OCI-LY3 (cell line): Measurements from ENCODE around the gene CKAP5.

Experiments
- H2AFZ ChIP-seq: fragments of 200-600, 300-600 bp; shearing (Covaris generic); 2 replicates; pipeline ENCODE4 v1.6.0; 2014; ENCODE audit warnings: antibody characterized with exemption, low read depth, low read length
- H3K27ac ChIP-seq: fragments of 200-600, 300-600 bp; sonication (generic); 2 replicates; pipeline ENCODE4 v1.5.1; 2014; ENCODE audit warnings: mild to moderate bottlenecking, low read length, moderate library complexity, mixed read lengths
- H3K27me3 ChIP-seq: fragments of 200-600, 300-600 bp; sonication (generic); 2 replicates; pipeline ENCODE4 v1.6.1; 2014; ENCODE audit warnings: low read depth, low read length, mixed read lengths
- H3K36me3 ChIP-seq: fragments of 200-600, 300-600 bp; sonication (generic); replicated peaks from 2 replicates; pipeline ENCODE3; 2014; ENCODE audit warnings: low read depth, low read length, mixed read lengths
- H3K4me1 ChIP-seq: fragments of 300-600, 200-600 bp; sonication (generic); 2 replicates; pipeline ENCODE4 v1.6.1; 2014; ENCODE audit warnings: low read length, mixed read lengths
- H3K4me2 ChIP-seq: fragments of 200-600, 300-600 bp; sonication (generic); 2 replicates; pipeline ENCODE4 v1.6.1; 2014; ENCODE audit warnings: low read length, mixed read lengths
- H3K4me3 ChIP-seq: fragments of 300-600, 200-600 bp; sonication (generic); 2 replicates; pipeline ENCODE4 v1.5.1; 2014; ENCODE audit warnings: antibody characterized with exemption, mild to moderate bottlenecking, low read length, moderate library complexity
- H3K79me2 ChIP-seq: fragments of 300-600, 200-600 bp; shearing (Covaris generic); 2 replicates; pipeline ENCODE4 v1.6.1; 2014; ENCODE audit warnings: mild to moderate bottlenecking, low read length, mixed read lengths
- H3K9ac ChIP-seq: fragments of 300-600, 200-600 bp; shearing (Covaris generic); 2 replicates; pipeline ENCODE4 v1.6.0; 2014; ENCODE audit warnings: mild to moderate bottlenecking, low read length, moderate library complexity
- H3K9me3 ChIP-seq: fragments of 200-600, 300-600 bp; shearing (Covaris generic); 2 replicates; pipeline ENCODE4 v1.6.1; 2014; ENCODE audit warnings: low read length, mixed read lengths; ENCODE audit not compliant: insufficient read depth
- H4K20me1 ChIP-seq: fragments of 200-600, 300-600 bp; sonication (generic); 2 replicates; pipeline ENCODE4 v1.6.1; 2016; ENCODE audit warnings: low read length, mixed read lengths; ENCODE audit not compliant: insufficient read depth
- EZH2phosphoT487 ChIP-seq: fragments of 200-600 bp; shearing (Covaris generic); IDR thresholded peaks from 2 replicates; pipeline ENCODE4 v1.6.1; 2018; ENCODE audit warnings: antibody characterized with exemption, mixed run types, low read depth
- TF ChIP-seq, protein P1 (sequence below): fragments of 200-600, 300-600 bp; sonication (generic); IDR thresholded peaks from 2 replicates; pipeline ENCODE4 v1.5.1; 2014; ENCODE audit warnings: antibody characterized with exemption, low read length, low read depth

The CKAP5 gene

GRCh38 chr11:46849631-46850030 lies 3.6 kb upstream of the CKAP5 start:
- no peak overlapping the region for H2AFZ ChIP-seq
- H3K9me3 ChIP-seq, result no peaks in the 10 kb centered on the region
- H3K27me3 ChIP-seq, result no peaks in the 10 kb centered on the region
- peaks cover 15% of the 10 kb centered on the region for H3K79me2 ChIP-seq
- H3K4me3 ChIP-seq, result no peak overlapping the region
- no peaks in the 10 kb centered on the region for H3K36me3 ChIP-seq
- H4K20me1 ChIP-seq, result peaks cover 7% of the 10 kb centered on the region; the same call in 1 of the 2 replicates
- no peak overlapping the region for H3K27ac ChIP-seq
- peaks cover 10% of the 10 kb centered on the region for H3K4me1 ChIP-seq
- H3K9ac ChIP-seq, result no peak overlapping the region
- H3K4me2 ChIP-seq, result no peak overlapping the region
- no peak for TF ChIP-seq EZH2phosphoT487
- TF ChIP-seq, protein P1, sequence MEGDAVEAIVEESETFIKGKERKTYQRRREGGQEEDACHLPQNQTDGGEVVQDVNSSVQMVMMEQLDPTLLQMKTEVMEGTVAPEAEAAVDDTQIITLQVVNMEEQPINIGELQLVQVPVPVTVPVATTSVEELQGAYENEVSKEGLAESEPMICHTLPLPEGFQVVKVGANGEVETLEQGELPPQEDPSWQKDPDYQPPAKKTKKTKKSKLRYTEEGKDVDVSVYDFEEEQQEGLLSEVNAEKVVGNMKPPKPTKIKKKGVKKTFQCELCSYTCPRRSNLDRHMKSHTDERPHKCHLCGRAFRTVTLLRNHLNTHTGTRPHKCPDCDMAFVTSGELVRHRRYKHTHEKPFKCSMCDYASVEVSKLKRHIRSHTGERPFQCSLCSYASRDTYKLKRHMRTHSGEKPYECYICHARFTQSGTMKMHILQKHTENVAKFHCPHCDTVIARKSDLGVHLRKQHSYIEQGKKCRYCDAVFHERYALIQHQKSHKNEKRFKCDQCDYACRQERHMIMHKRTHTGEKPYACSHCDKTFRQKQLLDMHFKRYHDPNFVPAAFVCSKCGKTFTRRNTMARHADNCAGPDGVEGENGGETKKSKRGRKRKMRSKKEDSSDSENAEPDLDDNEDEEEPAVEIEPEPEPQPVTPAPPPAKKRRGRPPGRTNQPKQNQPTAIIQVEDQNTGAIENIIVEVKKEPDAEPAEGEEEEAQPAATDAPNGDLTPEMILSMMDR, result no peak

GRCh38 chr11:46846510-46846830 lies 390 bp upstream of the CKAP5 start:
- peaks cover 12% of the 10 kb centered on the region for H3K4me1 ChIP-seq
- H3K79me2 ChIP-seq, result peaks cover 46% of the 10 kb centered on the region
- peak overlapping the region; percentile 96 for H3K4me3 ChIP-seq
- peak overlapping the region; percentile 88 for H3K9ac ChIP-seq
- no peaks in the 10 kb centered on the region for H3K9me3 ChIP-seq
- no peak overlapping the region for H3K27ac ChIP-seq
- no peak for TF ChIP-seq EZH2phosphoT487
- TF ChIP-seq, protein P1, result no peak
- H2AFZ ChIP-seq, result peak overlapping the region; percentile 90
- no peaks in the 10 kb centered on the region for H3K27me3 ChIP-seq
- no peaks in the 10 kb centered on the region for H3K36me3 ChIP-seq
- peaks cover 29% of the 10 kb centered on the region for H4K20me1 ChIP-seq
- peak overlapping the region; percentile 70 for H3K4me2 ChIP-seq

DNA sequence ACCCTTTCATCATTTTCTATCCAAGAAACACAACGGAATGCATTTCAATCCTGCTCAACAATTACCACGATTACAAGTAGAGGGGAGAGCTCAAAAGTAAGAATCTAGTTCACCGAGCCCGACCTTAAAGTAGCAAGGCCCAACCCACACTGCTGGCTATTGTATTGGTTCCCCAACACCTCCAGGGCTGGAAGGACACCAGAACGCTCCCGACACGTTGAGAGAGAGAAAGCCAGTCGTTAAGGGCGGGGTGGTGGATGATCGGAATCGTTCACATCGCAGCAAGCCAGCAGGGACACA lies 690 bp downstream of the CKAP5 start:
- Histone ChIP-seq H3K36me3 (no peaks in the 10 kb centered on the region), H4K20me1 (peaks cover 38% of the 10 kb centered on the region), H3K9me3 (no peaks in the 10 kb centered on the region), H3K27ac (peak overlapping the region; percentile 57), H3K27me3 (no peaks in the 10 kb centered on the region), H2AFZ (no peak overlapping the region), H3K9ac (peak overlapping the region; percentile 88), H3K4me2 (peak overlapping the region; percentile 91), H3K79me2 (peaks cover 57% of the 10 kb centered on the region), H3K4me1 (peaks cover 12% of the 10 kb centered on the region), H3K4me3 (peak overlapping the region; percentile 96)
- TF ChIP-seq, protein P1, result no peak
- TF ChIP-seq EZH2phosphoT487, result no peak

- H3K79me2 ChIP-seq, result peaks cover 100% of the 10 kb centered on the region
- TF ChIP-seq, protein P1, result no peak
- no peak for TF ChIP-seq EZH2phosphoT487
- no peaks in the 10 kb centered on the region for H3K36me3 ChIP-seq
- no peak overlapping the region for H3K4me2 ChIP-seq
- no peak overlapping the region for H2AFZ ChIP-seq
- no peak overlapping the region for H3K9ac ChIP-seq
- peaks cover 7% of the 10 kb centered on the region for H3K4me1 ChIP-seq
- peaks cover 83% of the 10 kb centered on the region for H4K20me1 ChIP-seq
- no peaks in the 10 kb centered on the region for H3K9me3 ChIP-seq
- H3K27me3 ChIP-seq, result no peaks in the 10 kb centered on the region
- H3K27ac ChIP-seq, result no peak overlapping the region
- H3K4me3 ChIP-seq, result no peak overlapping the region
Observed at GRCh38 chr11:46840116-46840515, 6.0 kb downstream of the CKAP5 start.
